Measurements from ENCODE around the gene EEF1AKMT3.

EEF1AKMT3 gene

DNA sequence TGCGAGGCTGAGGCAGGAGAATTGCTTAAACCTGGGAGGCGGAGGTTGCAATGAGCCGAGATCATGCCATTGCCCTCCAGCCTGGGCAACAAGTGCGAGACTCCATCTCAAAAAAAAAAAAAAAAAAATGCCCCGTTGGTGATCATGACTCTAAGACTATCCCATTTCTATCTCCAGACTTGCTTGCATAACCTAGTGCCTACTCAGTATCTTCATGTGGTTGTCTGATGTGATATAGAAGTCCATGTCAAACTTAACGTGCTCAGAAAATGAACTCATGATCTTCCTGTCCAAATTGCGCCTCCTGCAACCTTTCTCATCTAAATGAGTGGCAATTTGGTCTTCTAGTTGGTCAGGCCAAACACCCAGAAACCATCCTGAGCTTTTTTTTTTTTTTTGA lies 5.5 kb downstream of the EEF1AKMT3 start:
- TF ChIP-seq EZH2phosphoT487 (IDR thresholded peaks at IDR 0.05; ENCODE audit: low read length), result no peak
- no peak for TF ChIP-seq EZH2 (optimal IDR thresholded peaks at IDR 0.05; ENCODE audit: low read depth, low read length)
- TF ChIP-seq, protein P1, sequence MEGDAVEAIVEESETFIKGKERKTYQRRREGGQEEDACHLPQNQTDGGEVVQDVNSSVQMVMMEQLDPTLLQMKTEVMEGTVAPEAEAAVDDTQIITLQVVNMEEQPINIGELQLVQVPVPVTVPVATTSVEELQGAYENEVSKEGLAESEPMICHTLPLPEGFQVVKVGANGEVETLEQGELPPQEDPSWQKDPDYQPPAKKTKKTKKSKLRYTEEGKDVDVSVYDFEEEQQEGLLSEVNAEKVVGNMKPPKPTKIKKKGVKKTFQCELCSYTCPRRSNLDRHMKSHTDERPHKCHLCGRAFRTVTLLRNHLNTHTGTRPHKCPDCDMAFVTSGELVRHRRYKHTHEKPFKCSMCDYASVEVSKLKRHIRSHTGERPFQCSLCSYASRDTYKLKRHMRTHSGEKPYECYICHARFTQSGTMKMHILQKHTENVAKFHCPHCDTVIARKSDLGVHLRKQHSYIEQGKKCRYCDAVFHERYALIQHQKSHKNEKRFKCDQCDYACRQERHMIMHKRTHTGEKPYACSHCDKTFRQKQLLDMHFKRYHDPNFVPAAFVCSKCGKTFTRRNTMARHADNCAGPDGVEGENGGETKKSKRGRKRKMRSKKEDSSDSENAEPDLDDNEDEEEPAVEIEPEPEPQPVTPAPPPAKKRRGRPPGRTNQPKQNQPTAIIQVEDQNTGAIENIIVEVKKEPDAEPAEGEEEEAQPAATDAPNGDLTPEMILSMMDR (IDR thresholded peaks at IDR 0.05; ENCODE audit: low read length), result no peak
- Histone ChIP-seq H3K9me3 (replicated peaks; ENCODE audit: insufficient read depth, low read length) (no peaks in the 10 kb centered on the region), H3K4me2 (ENCODE audit: low read depth, low read length) (no peak overlapping the region)

DNA sequence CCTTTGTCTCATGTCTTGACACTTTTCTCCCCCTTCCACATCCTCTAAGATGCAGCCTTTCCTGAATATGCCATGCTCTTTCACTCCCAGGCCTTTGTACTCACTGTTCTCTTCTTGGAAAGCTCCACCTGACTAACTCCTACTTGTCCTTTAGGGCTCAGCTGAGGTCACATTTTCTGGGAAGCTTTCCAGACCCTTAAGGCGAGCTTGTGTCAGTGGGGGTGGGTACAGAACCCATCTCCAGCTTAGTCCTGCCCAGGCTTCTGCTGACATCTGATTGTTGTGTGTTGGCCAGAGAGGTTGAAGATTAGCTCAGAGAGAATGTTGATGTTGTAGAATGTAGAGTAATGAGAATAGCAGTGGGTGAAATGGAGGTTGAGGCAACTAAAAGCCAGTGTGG lies 7.3 kb downstream of the EEF1AKMT3 start:
- TF ChIP-seq EZH2phosphoT487 (IDR thresholded peaks at IDR 0.05; ENCODE audit: low read length), result no peak
- TF ChIP-seq, protein P1 (IDR thresholded peaks at IDR 0.05; ENCODE audit: low read length), result no peak
- no peak for TF ChIP-seq EZH2 (optimal IDR thresholded peaks at IDR 0.05; ENCODE audit: low read depth, low read length)
- Histone ChIP-seq H3K27me3 (replicated peaks; ENCODE audit: insufficient read depth, low read length) (no peaks in the 10 kb centered on the region), H3K9me2 (replicated peaks; ENCODE audit: insufficient read depth, low read length) (no peaks in the 10 kb centered on the region), H3K79me2 (ENCODE audit: low read length) (peaks cover 21% of the 10 kb centered on the region), H3K9me3 (replicated peaks; ENCODE audit: insufficient read depth, low read length) (no peaks in the 10 kb centered on the region), H3K36me3 (replicated peaks; ENCODE audit: insufficient read depth, low read length) (no peaks in the 10 kb centered on the region), H4K20me1 (ENCODE audit: insufficient read depth, low read length) (no peaks in the 10 kb centered on the region), H3F3A (ENCODE audit: insufficient read depth, low read length) (0 out of 2 replicates have a peak, but pooled peaks cover 3% of the 10 kb centered on the region), H3K4me2 (ENCODE audit: low read depth, low read length) (no peak overlapping the region), H3K4me1 (ENCODE audit: low read length) (peaks cover 12% of the 10 kb centered on the region), H3K9ac (ENCODE audit: low read length) (no peak overlapping the region), H3K27ac (ENCODE audit: low read length) (no peak overlapping the region), H2AFZ (ENCODE audit: low read length) (no peak overlapping the region), H3K4me3 (ENCODE audit: low read length) (no peak overlapping the region)
- DNase-seq, result no peak

More for the DNA sequence above, 5.5 kb downstream of the EEF1AKMT3 start:
- no peak overlapping the region for H3K27ac ChIP-seq (ENCODE audit: low read length)
- peaks cover 4% of the 10 kb centered on the region for H3K79me2 ChIP-seq (ENCODE audit: low read length)
- H3K4me1 ChIP-seq (ENCODE audit: low read length), result peaks cover 12% of the 10 kb centered on the region
- no peak overlapping the region for H3K9ac ChIP-seq (ENCODE audit: low read length)
- DNase-seq, result no peak
- 0 out of 2 replicates have a peak, but pooled peaks cover under 1% of the 10 kb centered on the region for H3F3A ChIP-seq (ENCODE audit: insufficient read depth, low read length)
- H3K36me3 ChIP-seq (replicated peaks; ENCODE audit: insufficient read depth, low read length), result no peaks in the 10 kb centered on the region
- no peak overlapping the region for H3K4me3 ChIP-seq (ENCODE audit: low read length)
- no peak overlapping the region for H2AFZ ChIP-seq (ENCODE audit: low read length)
- H3K27me3 ChIP-seq (replicated peaks; ENCODE audit: insufficient read depth, low read length), result no peaks in the 10 kb centered on the region
- H4K20me1 ChIP-seq (ENCODE audit: insufficient read depth, low read length), result no peaks in the 10 kb centered on the region
- H3K9me2 ChIP-seq (replicated peaks; ENCODE audit: insufficient read depth, low read length), result no peaks in the 10 kb centered on the region

DNA sequence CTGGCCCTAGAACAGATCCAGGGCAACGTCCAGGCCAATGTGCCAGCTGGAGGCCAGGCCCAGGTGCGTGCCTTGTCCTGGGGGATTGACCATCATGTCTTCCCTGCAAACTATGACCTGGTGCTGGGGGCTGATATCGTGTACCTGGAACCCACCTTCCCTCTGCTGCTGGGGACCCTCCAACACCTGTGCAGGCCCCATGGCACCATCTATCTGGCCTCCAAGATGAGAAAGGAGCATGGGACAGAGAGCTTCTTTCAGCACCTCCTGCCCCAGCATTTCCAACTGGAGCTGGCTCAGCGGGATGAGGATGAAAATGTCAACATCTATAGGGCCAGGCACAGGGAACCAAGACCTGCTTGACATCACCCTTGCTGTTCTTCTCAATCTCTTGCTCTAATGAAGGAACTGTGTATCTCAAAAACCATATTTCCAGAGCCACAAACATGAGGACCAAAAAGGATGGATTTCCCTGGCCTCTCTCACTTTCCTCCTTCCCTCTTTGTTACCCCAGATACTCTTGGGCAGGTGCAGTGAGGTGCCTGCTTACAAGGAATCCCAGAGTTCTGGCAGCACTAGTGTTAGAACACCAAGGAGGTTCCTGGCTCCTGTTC lies 8.0 kb downstream of the EEF1AKMT3 start:
- Histone ChIP-seq H3K9me3 (replicated peaks; ENCODE audit: insufficient read depth, low read length) (no peaks in the 10 kb centered on the region), H3K27me3 (replicated peaks; ENCODE audit: insufficient read depth, low read length) (no peaks in the 10 kb centered on the region), H3K4me1 (ENCODE audit: low read length) (peaks cover 12% of the 10 kb centered on the region), H4K20me1 (ENCODE audit: insufficient read depth, low read length) (no peaks in the 10 kb centered on the region), H2AFZ (ENCODE audit: low read length) (no peak overlapping the region), H3K4me2 (ENCODE audit: low read depth, low read length) (no peak overlapping the region), H3K79me2 (ENCODE audit: low read length) (peaks cover 25% of the 10 kb centered on the region), H3K4me3 (ENCODE audit: low read length) (no peak overlapping the region), H3F3A (ENCODE audit: insufficient read depth, low read length) (0 out of 2 replicates have a peak, but pooled peaks cover 3% of the 10 kb centered on the region), H3K27ac (ENCODE audit: low read length) (no peak overlapping the region), H3K9me2 (replicated peaks; ENCODE audit: insufficient read depth, low read length) (no peaks in the 10 kb centered on the region), H3K36me3 (replicated peaks; ENCODE audit: insufficient read depth, low read length) (no peaks in the 10 kb centered on the region), H3K9ac (ENCODE audit: low read length) (no peak overlapping the region)
- TF ChIP-seq EZH2 (optimal IDR thresholded peaks at IDR 0.05; ENCODE audit: low read depth, low read length), result no peak
- TF ChIP-seq, protein P1 (IDR thresholded peaks at IDR 0.05; ENCODE audit: low read length), result no peak
- TF ChIP-seq EZH2phosphoT487 (IDR thresholded peaks at IDR 0.05; ENCODE audit: low read length), result no peak
- no peak for DNase-seq

All from MM.1S (cell line).